Common myeloid progenitor, CD34-positive (primary cell): Measurements from ENCODE around the gene NKAIN2.

Source experiments
- CTCF ChIA-PET: fragments of 350-600 bp; sonication (Branson Sonifier 250); formaldehyde crosslinking; loops from one replicate; lab custom pipeline; 2021; ENCODE audit warnings: antibody characterized with exemption; lab: Charles Lee
- POLR2A ChIA-PET: fragments of 350-600 bp; sonication (Branson Sonifier 250); formaldehyde crosslinking; loops from one replicate; lab custom pipeline; 2021; ENCODE audit warnings: antibody characterized with exemption; lab: Charles Lee
- DNase-seq, 3 donors: peaks; one replicate each; pipeline versions ENCODE4 v3.0.0 to v3.0.0-alpha.2; 2013
- H3K27ac ChIP-seq, 2 experiments: 1 replicate in 1 of 2; 2 replicates in 1 of 2; pipeline ENCODE4 v1.7.0; 2013; ENCODE audit warnings: inconsistent platforms in 2 of 2, low read length in 2 of 2, mild to moderate bottlenecking in 2 of 2, low read depth in 1 of 2, moderate library complexity in 1 of 2; ENCODE audit not compliant: severe bottlenecking in 2 of 2, insufficient read depth in 1 of 2, poor library complexity in 1 of 2
- H3K27me3 ChIP-seq, 5 experiments: replicated peaks in 2 of 5; 1 replicate in 3 of 5; 2 replicates in 2 of 5; pipeline versions ENCODE4 v1.6.1 to v1.7.0; 2013; ENCODE audit warnings: low read length in 4 of 5, mild to moderate bottlenecking in 2 of 5, moderate library complexity in 2 of 5, inconsistent platforms in 1 of 5; ENCODE audit not compliant: insufficient read depth in 5 of 5, control insufficient read depth in 4 of 5
- H3K36me3 ChIP-seq, 4 experiments: 1 replicate in 2 of 4; 2 replicates in 2 of 4; pipeline versions ENCODE4 v1.6.1 to v1.7.0; 2013; ENCODE audit warnings: low read length in 3 of 4, control low read depth in 1 of 4, mild to moderate bottlenecking in 1 of 4; ENCODE audit not compliant: control insufficient read depth in 4 of 4, insufficient read depth in 4 of 4
- H3K4me1 ChIP-seq, 4 experiments: 1 replicate in 3 of 4; 2 replicates in 1 of 4; pipeline versions ENCODE4 v1.6.1 to v1.7.1; 2013; ENCODE audit warnings: low read length in 3 of 4, mild to moderate bottlenecking in 3 of 4, control low read depth in 1 of 4, inconsistent platforms in 1 of 4, moderate library complexity in 1 of 4; ENCODE audit not compliant: control insufficient read depth in 4 of 4, insufficient read depth in 4 of 4; ENCODE audit errors: control extremely low read depth in 1 of 4
- H3K4me3 ChIP-seq, 7 experiments: 1 replicate in 4 of 7; 2 replicates in 3 of 7; pipeline versions ENCODE4 v1.5.1 to v1.7.0; 2013; ENCODE audit warnings: mild to moderate bottlenecking in 7 of 7, low read length in 6 of 7, moderate library complexity in 6 of 7, inconsistent platforms in 2 of 7, low read depth in 2 of 7, control low read depth in 1 of 7; ENCODE audit not compliant: insufficient read depth in 4 of 7, control insufficient read depth in 1 of 7; ENCODE audit errors: extremely low read depth in 1 of 7
- H3K9me3 ChIP-seq, 5 experiments: 1 replicate in 4 of 5; 2 replicates in 1 of 5; pipeline versions ENCODE4 v1.6.1 to v1.7.1; 2013; ENCODE audit warnings: low read length in 4 of 5, mild to moderate bottlenecking in 2 of 5, inconsistent platforms in 1 of 5, low read depth in 1 of 5, moderate library complexity in 1 of 5; ENCODE audit not compliant: control insufficient read depth in 4 of 5, insufficient read depth in 2 of 5; ENCODE audit errors: control extremely low read depth in 1 of 5
- WGBS: methylation state at CpG from one replicate; pipeline ENCODE4 v1.1.5; 2013; ENCODE audit not compliant: insufficient coverage; 5-methylcytosine and 5-hydroxymethylcytosine counted together

Gene NKAIN2

DNA sequence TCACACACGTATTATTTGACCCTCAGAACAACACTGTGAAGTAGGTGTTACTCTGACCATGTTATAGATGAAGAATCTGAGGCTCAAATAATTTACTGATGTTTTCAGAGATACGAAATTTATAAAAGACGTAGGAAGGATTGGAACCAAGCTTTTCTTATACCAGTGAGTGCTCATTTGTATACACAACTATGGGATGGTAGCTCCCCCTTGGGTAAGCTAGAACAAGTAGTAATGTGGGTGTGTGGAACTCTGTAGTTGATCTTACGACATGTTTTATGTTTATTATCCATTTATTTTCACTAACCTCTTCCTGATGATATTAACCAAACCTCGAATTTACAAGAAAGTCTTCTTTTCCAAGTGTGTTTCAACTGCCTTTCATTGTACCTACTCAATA, 248.5 kb downstream of the NKAIN2 start:
- no peaks in the 10 kb centered on the region for H3K27me3 ChIP-seq
- ChIA-PET CTCF (interaction anchor here (0.8 kb wide), 1 partner anchor 13 kb away, joined by 3 read pairs; no protein-coding TSS in a partner anchor), POLR2A (no interaction called here)
- DNase-seq: no peak
- no peak overlapping the region for H3K4me3 ChIP-seq
- H3K36me3 ChIP-seq: peaks cover 0 to 2% (median 0%) of the 10 kb centered on the region in 4 experiments
- H3K4me1 ChIP-seq: peaks cover 0 to 15% (median 8%) of the 10 kb centered on the region in 4 experiments
- H3K27ac ChIP-seq: no peak overlapping the region
- peaks cover 0 to 2% (median 0%) of the 10 kb centered on the region in 5 experiments for H3K9me3 ChIP-seq
- WGBS: no CpG with 5 or more reads among the region's 5 CpGs

DNA sequence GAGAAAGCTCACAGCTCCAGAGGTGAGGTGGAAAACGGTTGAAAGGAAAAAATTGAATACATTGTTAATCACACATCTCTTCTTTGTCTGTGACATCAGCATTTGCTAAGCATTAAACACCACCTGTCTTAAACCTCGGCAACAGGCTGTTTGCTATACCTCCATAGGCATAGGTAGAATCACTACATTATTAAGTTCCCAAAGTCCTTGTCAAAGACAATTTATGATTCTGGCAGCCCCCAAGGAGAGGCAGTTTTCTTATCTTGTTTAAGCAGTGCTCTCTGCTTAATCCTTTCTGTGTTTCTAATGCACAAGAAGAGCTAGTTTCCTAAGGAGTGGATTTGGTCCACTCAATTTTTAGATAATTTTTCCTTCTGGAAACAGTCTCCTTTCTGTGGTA, 249.7 kb downstream of the NKAIN2 start:
- Histone ChIP-seq H3K27me3 (no peaks in the 10 kb centered on the region), H3K4me3 (no peak overlapping the region), H3K27ac (no peak overlapping the region), H3K36me3 (peaks cover 0 to 2% (median 0%) of the 10 kb centered on the region in 4 experiments), H3K9me3 (peaks cover 0 to 2% (median 0%) of the 10 kb centered on the region in 5 experiments), H3K4me1 (peaks cover 0 to 15% (median 8%) of the 10 kb centered on the region in 4 experiments)
- DNase-seq: peak in 1 of 3 donors; percentile 29
- ChIA-PET POLR2A (no interaction called here), CTCF (no interaction called here)
- WGBS: 88% methylated on average over 1 of the region's 2 CpGs

DNA sequence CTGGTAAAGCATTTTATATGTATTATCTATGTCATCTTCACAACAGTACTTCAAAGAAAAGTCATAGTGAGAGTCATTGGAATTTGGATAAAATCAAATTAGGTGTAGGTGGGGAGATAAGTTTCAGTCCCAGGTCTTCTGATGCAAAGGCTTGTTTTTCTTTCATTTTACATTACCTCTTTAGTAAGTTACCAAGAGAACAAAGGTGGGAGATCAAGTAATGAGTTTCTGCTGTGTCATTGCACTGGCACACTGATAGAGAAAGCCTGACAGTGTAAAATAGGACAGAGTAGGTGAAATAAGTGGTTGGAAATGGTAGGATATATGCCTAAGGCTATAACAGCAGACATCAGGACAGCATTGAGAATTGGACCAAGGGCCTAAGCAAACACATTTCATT, 250.4 kb downstream of the NKAIN2 start:
- ChIA-PET POLR2A (interaction anchor here (0.6 kb wide), 1 partner anchor 99 kb away, joined by 3 read pairs; no protein-coding TSS in a partner anchor), CTCF (no interaction called here)
- peak; percentile 19 to 68 (median 63) for DNase-seq
- Histone ChIP-seq H3K36me3 (peaks cover 0 to 2% (median 0%) of the 10 kb centered on the region in 4 experiments), H3K27ac (no peak overlapping the region), H3K27me3 (no peaks in the 10 kb centered on the region), H3K9me3 (peaks cover 0 to 2% (median 0%) of the 10 kb centered on the region in 5 experiments), H3K4me1 (peaks cover 0 to 15% (median 8%) of the 10 kb centered on the region in 4 experiments), H3K4me3 (peak overlapping the region in 2 of 7 experiments; percentile 0 to 8)

DNA sequence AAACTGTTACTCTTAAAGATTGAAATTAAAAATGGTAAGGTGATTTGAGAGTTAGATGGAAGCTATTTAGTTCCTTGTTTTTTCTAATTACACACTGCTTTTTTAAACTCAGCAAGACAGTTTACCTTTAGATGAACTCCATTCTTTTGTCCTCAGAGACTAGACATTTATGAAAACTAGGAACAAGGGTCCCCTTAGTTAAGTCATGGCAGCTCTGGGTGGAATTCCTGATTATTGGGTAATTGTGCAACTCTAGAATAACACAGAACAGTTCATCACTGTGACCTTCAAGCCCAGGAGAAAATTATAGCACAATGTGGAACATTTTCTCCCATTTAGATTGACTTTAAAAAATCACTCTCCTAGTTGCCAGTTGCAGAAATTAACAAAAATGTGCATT, 251.7 kb downstream of the NKAIN2 start:
- H3K27ac ChIP-seq: no peak overlapping the region
- no peak overlapping the region for H3K4me3 ChIP-seq
- POLR2A ChIA-PET: no interaction called here
- peaks cover 0 to 2% (median 0%) of the 10 kb centered on the region in 4 experiments for H3K36me3 ChIP-seq
- H3K27me3 ChIP-seq: no peaks in the 10 kb centered on the region
- H3K9me3 ChIP-seq: peaks cover 0 to 2% (median 0%) of the 10 kb centered on the region in 5 experiments
- CTCF ChIA-PET: no interaction called here
- DNase-seq: no peak
- peaks cover 0 to 15% (median 8%) of the 10 kb centered on the region in 4 experiments for H3K4me1 ChIP-seq

DNA sequence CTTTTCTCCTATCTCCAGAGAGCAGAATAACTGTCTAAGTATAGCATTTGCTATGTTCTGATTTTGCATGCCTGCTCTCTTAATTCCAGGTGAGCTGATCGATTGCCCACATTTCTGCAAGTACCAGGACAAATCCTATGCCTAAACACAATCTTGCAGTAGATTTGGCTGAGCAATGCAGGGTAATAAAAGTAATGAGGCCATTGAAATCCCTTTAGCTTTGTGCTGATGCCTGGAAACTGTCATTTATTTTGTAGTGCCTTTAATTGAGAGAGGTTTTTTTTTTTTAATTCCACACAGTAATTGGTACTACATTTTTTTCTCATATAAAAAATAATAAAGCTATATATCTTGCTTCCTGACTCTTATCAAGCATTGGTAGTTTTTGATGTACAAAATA, 252.3 kb downstream of the NKAIN2 start:
- no peak for DNase-seq
- Histone ChIP-seq H3K9me3 (peaks cover 0 to 2% (median 0%) of the 10 kb centered on the region in 5 experiments), H3K27me3 (no peaks in the 10 kb centered on the region), H3K4me3 (no peak overlapping the region), H3K36me3 (peaks cover 0 to 2% (median 0%) of the 10 kb centered on the region in 4 experiments), H3K4me1 (peaks cover 0 to 15% (median 8%) of the 10 kb centered on the region in 4 experiments), H3K27ac (no peak overlapping the region)
- WGBS: no CpG with 5 or more reads among the region's 1 CpG
- CTCF ChIA-PET: no interaction called here
- POLR2A ChIA-PET: no interaction called here

DNA sequence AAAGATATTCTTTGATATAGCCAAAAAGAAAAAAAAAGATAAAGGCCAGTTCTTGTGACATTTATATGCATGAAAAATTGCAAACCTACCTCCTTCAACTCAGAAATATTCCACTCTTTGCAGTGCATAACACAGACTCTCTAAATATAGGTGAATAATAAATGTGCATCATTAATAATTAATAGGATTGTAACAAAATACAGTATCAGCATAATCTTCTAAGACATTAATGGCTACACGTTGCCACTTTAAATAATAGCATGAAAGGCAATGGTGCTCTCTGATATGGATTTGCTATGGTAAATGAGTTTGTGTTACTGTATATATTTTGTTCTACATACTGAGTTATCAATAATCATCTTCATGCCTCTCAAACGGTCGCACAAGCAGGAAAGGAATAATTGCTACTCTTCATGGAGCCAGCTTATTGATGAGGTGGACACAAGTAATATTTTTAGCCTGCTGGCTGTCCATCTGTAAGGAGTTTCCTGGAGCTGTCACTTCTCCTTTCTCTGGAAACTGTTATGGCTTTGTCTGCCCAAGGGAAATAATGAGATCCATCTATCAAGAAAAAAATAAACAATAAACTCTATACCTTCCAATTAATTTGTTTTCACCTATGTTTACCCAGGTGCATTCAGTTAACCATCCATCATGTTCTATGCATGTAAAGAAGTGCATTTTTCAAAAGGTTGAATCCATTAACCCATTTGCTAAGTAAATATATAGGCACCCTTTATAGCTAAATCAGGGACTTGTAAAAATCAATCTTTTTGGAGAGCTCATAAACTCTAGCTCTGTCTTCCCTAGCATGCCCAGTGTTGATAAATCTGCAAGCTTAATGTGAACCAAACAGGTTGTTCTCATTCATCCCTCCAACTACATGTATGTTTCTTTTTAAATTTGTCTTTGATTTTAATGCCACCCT, 253.0 kb downstream of the NKAIN2 start:
- Histone ChIP-seq H3K4me3 (no peak overlapping the region), H3K27ac (no peak overlapping the region), H3K4me1 (peaks cover 0 to 15% (median 8%) of the 10 kb centered on the region in 4 experiments), H3K9me3 (peaks cover 0 to 2% (median 0%) of the 10 kb centered on the region in 5 experiments), H3K36me3 (peaks cover 0 to 2% (median 0%) of the 10 kb centered on the region in 4 experiments), H3K27me3 (no peaks in the 10 kb centered on the region)
- WGBS: 14% methylated on average over 2 of the region's 3 CpGs
- DNase-seq: no peak
- CTCF ChIA-PET: interaction anchor here (0.6 kb wide), 1 partner anchor 9 kb away, joined by 3 read pairs; no protein-coding TSS in a partner anchor
- POLR2A ChIA-PET: no interaction called here

DNA sequence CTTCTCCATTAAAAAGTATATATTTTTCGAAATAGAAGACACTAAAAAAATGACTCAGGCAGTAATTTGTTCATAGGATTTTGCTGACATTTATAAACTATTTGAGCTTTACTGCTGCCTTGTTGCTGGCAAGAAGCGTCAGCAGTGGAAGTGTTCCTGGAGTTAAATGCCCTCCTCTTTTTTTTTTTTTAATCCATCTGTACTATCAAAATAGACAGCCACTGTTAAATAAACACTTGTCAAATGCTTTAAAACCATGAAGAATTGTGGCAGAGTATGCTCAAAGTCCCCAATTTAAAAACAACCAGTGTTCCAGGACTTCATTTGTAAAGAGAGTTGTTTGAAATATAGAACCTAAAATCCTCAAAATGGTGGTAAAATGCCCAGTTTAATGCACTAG, 253.8 kb downstream of the NKAIN2 start:
- ChIA-PET CTCF (interaction anchor here (0.6 kb wide), 1 partner anchor 8 kb away, joined by 3 read pairs; no protein-coding TSS in a partner anchor), POLR2A (no interaction called here)
- no peak overlapping the region for H3K4me3 ChIP-seq
- H3K9me3 ChIP-seq: peaks cover 0 to 2% (median 0%) of the 10 kb centered on the region in 5 experiments
- H3K27ac ChIP-seq: no peak overlapping the region
- DNase-seq: no peak
- H3K27me3 ChIP-seq: no peaks in the 10 kb centered on the region
- H3K4me1 ChIP-seq: peaks cover 0 to 15% (median 8%) of the 10 kb centered on the region in 4 experiments
- peaks cover 0 to 2% (median 0%) of the 10 kb centered on the region in 4 experiments for H3K36me3 ChIP-seq
- WGBS: 100% methylated on average over 1 of the region's 2 CpGs
